NCI-H1694 treated with DMSO at 0.1 percent for 48 hours (cell line): ENCODE data around the gene FHIT.

Source experiments
- DNase-seq: peaks from one replicate; lab custom pipeline; 2025; lab: John Stamatoyannopoulos, UW

Gene FHIT

DNA sequence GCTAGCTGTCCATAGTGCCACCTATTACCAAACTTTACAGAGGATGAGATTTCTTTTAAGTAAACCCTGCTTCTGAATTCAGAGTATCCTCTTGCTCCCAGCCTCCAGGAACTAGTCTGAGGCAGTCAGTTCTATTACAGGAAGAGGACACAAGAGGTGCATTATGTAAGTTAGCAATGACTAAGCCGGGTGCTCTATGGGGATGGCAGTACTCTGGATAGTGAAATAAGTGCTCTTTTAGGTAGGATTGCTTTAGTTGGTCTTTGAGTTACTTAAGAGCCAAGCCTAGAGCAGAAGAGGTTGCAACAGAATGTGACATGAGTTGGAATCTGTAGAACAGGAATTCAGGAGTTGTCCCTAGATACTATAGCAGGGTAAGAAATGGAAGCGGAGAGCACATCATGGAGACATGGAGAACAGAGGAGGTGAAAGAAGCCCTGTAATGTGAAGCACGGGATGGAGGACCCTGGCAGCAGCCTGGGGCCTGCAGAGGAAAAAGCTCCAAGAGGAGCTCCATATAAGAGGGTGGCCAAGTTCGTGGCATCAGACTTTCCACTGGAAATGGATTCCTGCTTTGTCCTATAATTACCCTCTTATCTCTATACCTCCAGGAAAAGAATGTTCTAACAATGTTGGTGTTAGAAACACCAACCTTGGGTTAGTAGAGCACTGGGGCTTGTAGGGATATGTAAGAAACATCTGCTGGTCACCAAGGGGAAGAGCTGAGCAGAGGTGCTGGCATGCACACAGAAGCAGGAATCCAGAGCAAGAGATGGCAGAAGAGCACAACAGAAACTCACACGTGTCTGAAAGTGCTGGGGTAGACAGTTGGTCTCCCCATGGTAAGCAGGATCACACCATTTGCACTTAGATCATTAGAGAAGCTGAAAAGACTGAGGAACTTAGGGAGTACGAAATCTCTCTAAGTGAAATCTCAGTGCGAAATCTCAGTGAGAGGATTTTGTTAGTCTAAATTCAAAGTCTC, 851.1 kb downstream of the FHIT start:
- DNase-seq, result no peak

DNA sequence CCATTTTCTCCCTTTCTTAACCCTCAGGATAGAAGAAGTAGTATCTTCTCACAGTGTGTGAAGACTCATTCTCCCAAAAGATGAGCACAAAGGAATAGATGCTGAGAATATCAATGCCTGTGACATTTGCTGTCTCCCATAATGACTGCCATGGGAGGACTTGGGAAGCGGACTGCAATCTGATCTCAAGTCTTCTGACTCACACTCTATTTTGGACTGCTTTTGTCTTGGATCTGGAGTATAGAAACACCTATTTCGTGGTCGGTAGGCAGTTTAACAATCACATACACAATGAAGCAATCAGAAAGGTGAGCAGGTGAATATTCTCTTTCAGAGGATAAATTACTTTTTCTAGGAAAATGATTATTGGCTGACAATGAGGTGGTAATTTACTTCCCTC, 852.0 kb downstream of the FHIT start:
- DNase-seq, result no peak

DNA sequence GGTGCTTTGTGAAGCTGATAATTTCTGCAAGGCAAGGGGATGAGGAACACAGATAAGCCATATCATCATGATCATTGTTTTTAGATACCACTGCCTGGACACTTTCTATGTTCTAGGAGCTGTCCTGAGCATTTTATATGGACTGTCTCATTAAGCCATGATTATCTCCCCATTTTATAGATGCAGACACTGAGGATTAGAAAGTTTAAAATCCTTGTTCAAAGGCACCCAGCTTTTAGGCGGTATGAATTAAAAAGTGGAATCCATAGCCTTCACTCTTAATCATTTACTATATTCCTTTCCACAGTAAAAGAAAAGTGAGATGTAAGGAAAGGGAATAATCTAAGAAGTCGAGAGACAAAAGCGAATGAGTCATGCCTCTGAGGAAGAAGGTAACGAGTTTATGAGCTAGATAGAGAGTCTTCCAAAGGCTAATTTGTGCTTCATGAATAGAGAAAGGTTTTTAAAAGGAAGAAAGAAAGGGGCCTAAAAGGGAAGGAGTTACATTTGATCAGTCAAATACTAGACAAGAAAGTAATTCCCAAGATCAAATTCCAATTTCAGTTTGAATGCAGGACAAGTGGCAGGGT, 856.0 kb downstream of the FHIT start:
- DNase-seq, result no peak

DNA sequence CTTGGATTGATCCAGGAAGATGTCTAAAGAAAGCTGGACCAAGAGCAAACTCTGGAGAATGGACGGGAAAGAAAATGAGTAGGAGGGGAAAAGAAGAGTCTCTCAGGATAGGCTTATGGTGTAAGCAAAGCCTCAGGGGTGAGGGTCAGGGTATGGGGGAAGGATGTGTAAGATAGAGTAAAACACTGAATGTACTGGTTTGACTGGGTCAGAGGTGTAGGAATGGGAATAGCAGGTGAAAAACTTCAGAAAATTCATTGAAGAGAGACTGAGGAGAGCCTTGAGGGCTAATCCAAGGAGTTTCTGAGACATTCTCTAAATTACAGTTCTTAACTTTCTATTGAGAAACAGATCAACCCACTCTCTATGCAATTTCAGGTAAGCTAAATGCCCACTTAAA, 857.3 kb downstream of the FHIT start:
- DNase-seq, result no peak

DNA sequence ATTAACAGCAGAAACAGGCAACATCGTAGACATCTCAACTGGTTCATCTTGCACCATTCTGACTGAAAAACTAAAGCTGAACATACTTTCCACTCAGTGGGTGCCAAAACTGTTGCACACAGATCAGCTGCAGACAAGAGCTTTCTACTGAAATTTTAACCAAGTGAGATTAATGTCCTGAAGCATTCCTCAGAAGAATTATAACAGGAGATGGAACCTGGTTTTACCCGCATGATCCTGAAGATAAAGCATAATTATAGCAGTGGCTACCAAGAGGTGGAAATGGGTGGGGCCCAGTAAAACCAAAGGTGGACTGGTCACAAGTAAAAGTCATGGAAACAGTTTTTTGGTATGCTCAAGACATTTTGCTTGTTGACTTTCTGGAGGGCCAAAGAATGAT, 858.8 kb downstream of the FHIT start:
- no peak for DNase-seq

DNA sequence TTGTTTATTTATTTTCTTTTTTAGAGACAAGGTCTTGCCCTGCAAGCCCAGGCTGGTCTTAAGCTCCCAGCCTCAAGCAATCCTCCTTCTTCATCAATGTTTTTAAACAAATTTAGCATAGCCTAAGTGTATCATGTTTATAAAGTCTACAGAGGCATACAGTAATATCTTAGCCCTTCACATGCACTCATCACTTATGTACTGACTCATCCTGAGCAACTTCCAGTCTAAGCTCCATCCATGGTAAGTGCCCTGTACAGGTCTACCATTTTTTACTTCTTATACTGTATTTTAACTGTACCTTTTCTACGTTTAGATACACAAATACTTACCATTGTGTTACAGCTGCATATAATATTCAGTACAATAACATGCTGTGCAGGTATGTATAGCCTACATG, 860.0 kb downstream of the FHIT start:
- no peak for DNase-seq

DNA sequence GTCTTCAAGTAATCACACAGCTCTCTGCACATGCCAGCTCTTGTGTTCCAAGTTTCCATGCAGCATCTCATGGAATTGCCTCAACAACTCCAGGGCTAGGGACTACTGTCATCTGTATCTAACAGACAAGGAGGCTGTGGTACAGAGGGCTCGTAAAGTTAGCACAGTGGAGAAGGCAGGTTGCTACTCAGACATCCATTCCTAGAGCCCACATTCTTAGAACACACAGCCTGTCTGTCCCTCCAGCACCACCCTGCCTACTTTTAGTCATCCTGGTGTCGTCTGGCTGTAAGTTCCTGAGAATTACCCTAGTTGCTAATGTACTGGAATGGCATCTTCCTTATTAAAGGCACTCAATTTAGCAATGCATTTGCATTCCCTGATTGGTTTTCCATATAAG, 862.5 kb downstream of the FHIT start:
- DNase-seq, result no peak

DNA sequence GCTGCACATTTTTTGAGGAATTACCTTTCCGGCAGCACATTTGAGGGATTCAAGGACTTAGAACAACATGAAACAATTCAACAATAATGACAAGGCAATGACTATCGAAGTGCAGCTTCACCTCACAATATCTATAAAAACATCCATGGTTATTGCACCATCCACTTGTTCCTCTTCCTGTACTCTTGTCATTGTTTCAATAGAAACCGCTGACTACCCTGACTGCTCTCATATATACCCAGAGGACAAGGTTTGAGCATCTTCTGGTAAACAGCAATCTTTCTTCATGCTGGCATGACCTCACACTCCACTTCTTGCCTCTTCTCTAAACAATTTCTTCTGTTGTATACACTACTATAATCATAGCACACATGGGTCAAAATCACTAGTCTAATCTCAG, 864.9 kb downstream of the FHIT start:
- DNase-seq, result no peak

DNA sequence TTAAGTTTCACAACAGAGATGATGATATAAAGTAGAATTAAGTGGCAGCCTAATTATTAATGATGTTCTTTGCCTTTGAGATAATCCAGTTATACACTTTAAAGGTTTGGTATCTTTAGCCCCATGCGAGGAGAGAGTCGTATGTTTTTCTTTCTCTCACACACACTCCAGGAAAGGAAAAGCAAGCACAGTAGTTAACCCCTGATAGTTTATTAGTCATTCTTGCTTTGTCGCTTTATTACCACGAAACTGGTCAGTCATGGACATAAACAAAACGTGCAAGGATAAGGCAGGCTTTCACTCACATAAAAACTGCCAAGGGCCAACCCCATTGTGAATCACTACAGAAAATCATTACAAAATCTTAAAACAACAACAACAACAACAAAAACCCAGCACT, 866.9 kb downstream of the FHIT start:
- DNase-seq, result no peak

DNA sequence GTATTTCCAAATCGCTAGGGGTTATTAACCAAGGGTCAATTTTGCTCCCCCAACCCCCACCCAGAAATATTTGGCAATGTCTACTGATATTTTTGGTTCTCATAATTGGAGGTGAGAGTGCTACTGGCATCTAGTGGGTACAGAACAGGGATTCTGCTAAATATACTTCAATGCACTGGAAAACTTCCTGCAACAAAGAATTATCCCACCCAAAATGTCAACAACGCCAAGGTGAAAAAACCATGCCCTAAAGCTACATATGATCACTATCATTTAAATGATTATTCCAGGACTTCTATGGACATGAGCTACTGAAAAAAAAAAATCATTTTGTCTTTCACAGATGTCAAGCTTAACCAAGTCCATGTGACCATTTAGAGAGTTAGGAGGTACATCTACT, 867.9 kb downstream of the FHIT start:
- no peak for DNase-seq

DNA sequence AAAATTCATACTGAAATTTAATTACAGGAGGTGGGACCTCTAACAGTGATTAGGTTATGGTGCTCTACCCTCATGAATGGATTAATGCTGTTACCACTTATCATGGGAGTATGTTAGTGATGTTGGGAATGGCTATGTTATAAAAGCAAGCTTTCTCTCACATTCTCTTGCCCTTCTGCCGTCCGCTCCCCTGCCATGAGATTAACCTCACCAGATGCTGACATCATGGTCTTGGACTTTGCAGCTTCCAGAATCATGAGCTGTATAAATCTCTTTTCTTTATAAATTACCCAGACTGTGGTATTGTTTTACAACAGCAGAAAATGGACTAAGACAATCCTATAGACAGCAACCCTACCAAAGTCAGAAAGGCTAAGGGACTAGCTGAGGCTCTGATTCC, 884.8 kb downstream of the FHIT start:
- DNase-seq, result no peak

DNA sequence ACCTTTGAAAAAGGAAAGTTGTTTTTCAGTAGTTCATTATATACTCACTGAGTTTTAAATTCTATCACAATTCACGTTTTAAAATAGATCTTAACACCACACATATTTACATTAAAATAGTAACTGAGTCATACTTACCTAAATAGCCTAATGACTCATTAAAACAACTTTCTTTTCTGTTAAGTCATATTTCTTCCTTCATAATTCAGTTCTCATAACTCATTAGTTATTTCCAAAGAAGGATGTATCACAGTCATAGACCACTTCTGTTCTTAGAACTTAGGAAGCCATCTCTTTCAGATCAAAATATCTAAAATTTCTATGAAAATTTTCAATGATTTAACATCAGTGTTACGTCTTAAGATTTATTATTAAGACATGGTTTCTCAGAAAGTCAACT, 885.9 kb downstream of the FHIT start:
- DNase-seq, result no peak

DNA sequence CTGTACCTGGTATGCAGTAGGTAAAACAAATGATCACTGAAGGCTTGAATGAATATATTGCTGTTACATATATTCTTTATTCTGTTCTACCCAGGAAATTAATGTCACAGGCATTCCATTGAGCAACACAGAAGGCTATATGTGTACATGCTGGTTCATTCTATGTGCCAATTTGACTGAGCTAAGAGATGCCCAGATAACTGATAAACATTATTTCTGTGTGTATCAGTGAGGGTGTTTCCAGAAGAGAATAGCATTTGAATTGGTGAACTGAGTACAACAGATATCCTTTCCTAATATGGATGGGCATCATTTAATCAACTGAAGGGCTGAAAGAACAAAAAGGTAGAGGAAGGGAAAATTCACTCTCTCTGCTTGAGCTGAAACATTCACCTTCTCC, 886.8 kb downstream of the FHIT start:
- DNase-seq, result no peak

DNA sequence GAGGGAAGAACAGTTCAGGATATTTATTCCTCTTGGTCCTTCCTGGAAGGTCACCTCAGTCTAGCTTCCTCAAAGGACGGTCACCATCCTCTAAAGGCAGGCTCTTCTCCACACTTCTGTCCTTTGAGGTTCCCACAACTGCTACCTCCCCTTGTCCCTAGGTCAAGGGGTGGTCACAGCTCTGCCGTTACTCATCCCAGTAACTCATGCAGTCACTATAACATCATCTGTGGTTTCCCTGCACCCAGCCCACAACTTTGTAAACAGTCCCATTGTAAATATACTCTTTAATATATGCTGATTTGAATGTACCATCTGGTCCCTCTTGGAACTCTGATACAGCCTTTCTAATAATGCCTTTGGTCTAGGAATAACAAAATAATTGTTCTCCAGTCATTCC, 887.4 kb downstream of the FHIT start:
- no peak for DNase-seq

DNA sequence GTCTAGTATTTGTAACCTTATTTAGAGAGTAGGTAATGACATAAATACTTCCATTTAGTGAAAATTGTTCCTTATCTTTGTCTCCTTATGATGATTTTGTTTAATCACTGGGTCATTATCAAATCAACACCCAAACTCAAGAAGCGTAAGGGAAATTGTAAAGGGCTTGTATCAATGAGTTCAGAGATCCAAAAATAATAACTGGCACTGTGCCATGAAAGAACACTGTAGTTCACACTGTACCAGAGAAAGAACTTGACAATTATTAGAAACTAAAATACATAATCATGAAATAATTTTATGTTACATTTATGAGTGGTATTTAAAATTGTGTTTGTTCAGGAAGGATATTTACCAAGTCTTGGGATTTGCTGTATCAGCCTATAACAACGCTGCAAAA, 895.4 kb downstream of the FHIT start:
- DNase-seq, result no peak

DNA sequence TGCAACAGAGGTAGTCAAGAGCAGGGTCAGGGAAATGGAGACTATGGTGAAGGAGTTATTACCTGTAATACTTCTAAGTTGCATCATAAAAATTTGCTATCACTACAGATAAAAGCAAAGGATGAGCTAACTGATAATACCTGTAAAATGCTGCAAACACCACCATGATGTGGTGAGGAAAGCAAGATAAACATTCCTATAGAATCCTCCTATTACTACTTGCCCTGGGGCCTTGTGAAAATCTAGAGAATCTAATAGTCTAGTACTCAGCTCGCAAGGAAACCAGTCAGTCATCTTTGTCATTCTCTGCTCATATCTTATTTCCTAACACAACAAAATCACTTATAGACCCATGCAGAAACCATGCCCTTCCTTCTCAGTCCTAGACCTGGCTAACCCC, 899.8 kb downstream of the FHIT start:
- no peak for DNase-seq

DNA sequence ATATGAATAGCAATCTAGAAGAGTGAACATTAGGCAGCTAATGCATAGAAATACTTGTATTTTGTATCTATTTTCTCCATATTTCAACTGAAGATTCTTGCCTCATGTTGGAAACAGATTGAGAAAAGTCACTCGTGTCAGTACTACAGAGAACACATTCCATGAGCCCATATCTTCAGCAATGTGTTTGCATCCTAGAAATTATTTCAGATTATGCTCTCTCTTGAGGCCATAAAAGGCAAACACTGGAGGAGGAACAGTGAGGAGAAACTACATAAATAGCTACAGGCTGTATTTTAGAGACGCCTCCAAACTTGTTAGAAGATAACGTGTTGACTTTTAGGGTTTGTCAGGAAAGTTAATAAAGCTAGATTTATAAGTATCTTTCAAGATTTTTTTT, 906.9 kb downstream of the FHIT start:
- DNase-seq, result no peak

DNA sequence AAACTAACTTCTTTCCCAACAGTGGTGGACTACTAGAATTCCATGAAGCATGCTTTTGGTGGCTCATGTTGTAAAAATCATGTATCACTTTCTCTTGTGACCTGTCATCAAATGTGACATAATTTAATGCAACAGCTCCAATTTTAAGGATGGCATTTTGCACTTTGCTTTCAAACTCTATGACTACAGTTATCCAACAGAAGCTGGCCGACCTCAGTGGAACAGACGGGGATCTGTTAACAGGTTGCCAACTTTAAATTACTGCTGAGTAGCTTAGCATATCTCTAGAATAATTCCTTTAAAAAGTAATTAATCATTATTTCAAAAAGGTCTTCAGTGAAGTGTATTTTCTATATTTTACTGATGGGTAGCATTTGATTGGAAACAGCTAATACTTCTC, 907.4 kb downstream of the FHIT start:
- DNase-seq, result no peak

DNA sequence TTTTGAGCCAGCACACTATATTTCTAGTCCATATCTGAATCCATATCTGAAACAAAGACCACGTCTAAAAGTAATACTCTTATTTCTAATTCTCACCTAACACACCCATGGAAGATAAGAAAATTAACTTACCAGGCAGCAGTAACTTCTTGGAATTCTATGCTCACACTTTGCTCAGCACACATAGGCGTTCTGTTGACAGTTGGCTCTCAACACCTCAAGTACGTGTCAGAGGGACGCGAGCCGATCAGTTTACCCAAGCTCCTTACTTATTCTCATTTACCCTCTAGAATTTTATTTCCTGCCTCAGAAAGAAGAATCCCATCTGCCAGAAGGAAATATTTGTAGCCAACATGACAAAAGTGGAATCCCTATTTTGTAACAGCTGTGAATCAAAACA, 911.9 kb downstream of the FHIT start:
- DNase-seq, result peak; percentile 4

DNA sequence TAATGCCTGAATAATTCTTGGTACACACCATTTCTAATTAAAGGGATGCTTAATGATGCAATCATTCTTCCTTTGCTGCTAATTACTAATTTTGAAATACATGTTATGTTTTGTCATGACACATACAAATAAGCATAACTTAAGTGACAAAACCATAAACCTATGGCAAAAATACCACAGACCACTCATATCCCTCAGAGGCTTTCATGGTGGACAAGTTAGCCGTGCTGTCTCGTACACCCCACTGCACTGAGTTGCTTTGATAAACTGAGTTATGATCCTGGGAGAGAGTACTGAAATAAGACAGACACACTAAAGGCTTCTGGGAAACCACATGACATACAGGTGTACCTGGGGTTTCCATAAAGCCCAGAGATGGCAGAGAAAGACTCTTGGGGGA, 913.8 kb downstream of the FHIT start:
- no peak for DNase-seq

DNA sequence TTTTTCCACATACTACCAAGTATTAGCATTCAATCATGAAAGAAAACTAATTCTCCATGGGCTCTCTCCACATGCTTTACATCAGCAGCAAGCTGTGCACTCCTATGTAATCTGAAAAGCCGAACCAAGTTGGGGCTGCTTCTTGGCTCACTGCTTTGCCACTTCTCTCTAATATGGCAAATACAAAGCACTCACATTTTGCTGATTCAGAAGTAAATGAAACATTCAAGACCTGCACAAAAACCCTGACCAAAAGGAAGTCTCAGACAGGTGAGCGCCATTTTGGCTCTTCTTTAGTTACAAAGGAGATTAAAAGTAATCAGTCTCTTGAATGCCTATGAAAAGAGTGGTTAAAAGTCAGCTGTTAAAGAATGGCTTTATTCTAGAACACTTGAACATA, 915.2 kb downstream of the FHIT start:
- no peak for DNase-seq

DNA sequence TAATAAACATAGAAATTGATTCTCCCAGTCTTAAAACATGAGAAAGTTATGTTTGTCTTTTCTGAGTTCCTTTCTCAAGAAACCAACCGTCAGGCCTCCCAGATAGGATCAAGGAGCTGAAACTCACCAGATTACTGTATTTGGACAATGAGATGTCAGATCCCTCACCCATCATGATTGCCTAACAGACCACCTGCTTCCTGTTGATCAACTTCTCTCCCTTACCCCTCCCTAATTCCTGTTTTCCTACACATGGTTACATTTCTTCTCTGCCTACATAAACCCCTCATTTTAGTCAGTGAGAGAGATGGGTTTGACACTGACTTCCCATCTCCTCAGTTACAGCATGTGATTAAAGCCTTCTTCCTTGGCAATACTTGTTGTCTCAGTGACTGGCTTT, 917.5 kb downstream of the FHIT start:
- no peak for DNase-seq

DNA sequence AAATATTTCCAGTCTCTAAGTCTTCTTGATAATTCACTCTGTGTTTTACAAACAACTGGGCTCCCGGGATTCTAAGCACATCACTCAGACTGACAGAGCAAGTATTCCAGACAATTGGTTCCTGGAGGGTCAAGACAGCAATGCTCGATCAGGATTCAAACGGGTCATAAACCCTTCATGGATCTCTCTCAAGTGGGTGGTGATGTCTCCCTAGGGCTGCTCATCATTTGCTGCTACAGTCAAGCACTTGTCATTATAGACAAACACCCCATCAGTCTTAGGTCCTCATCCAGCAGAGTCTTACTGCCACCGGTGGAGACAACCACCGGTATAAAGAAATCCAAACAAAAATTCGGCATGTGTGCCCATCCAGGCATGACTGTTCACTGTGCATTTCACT, 921.1 kb downstream of the FHIT start:
- no peak for DNase-seq
